ENCODE measurements around the gene CORO1C.

DNA sequence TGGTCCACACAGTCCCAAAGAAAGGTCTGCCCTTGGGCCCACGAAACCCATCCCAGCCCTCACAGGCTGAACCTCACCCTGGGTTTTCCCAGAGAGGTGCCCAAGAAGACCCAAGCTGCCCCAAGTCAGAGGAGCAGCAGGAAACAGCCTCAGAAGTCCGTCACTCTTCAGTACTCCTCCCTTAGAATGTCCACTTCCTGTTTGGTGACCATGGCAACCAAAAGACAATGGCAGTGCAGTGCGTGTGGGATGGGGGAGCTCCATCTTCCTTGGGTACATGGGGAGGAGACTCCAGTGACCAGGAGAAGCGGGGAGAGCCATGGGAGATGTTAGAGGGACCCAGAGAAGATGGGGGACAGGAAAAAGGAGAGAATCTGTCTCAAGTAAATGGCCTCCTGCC, 108.9 kb downstream of the CORO1C start:
- TF ChIP-seq, protein P1, sequence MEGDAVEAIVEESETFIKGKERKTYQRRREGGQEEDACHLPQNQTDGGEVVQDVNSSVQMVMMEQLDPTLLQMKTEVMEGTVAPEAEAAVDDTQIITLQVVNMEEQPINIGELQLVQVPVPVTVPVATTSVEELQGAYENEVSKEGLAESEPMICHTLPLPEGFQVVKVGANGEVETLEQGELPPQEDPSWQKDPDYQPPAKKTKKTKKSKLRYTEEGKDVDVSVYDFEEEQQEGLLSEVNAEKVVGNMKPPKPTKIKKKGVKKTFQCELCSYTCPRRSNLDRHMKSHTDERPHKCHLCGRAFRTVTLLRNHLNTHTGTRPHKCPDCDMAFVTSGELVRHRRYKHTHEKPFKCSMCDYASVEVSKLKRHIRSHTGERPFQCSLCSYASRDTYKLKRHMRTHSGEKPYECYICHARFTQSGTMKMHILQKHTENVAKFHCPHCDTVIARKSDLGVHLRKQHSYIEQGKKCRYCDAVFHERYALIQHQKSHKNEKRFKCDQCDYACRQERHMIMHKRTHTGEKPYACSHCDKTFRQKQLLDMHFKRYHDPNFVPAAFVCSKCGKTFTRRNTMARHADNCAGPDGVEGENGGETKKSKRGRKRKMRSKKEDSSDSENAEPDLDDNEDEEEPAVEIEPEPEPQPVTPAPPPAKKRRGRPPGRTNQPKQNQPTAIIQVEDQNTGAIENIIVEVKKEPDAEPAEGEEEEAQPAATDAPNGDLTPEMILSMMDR (IDR thresholded peaks at IDR 0.05), result no peak
- peak in 1 of 2 donors; percentile 22 for TF ChIP-seq POLR2AphosphoS5 (IDR thresholded peaks at IDR 0.05)
- TF ChIP-seq EP300 (IDR thresholded peaks at IDR 0.05), result no peak
